Measurements from ENCODE around the gene RAD1.

RAD1 gene

GRCh38 chr5:34859253-34859652 is 56.1 kb downstream of the RAD1 start:
- DNase-seq, result no peak

GRCh38 chr5:34858790-34859189 is 56.5 kb downstream of the RAD1 start:
- DNase-seq, result no peak

GRCh38 chr5:34857894-34858293 is 57.4 kb downstream of the RAD1 start:
- DNase-seq, result no peak

GRCh38 chr5:34857161-34857560 is 58.1 kb downstream of the RAD1 start:
- DNase-seq, result no peak
